Lower leg skin (tissue), 3 donors: ENCODE data around the gene SLC25A18.

Experiments
- POLR2A ChIP-seq, 2 donors: fragments of 450-650 bp; IDR thresholded peaks; one replicate each; pipeline ENCODE4 v1.6.1; 2016 to 2017; ENCODE audit warnings: antibody characterized with exemption in 2 of 2, mild to moderate bottlenecking in 1 of 2, moderate library complexity in 1 of 2
- TF ChIP-seq, protein P1 (sequence below), 3 donors: fragments of 450-650 bp; IDR thresholded peaks; one replicate each; pipeline ENCODE4 v1.5.1; 2016; ENCODE audit warnings: antibody characterized with exemption in 3 of 3, mild to moderate bottlenecking in 3 of 3, moderate library complexity in 2 of 3

GRCh38 chr22:17548756-17549035, 14.6 kb upstream of the SLC25A18 start:
- TF ChIP-seq, protein P1, sequence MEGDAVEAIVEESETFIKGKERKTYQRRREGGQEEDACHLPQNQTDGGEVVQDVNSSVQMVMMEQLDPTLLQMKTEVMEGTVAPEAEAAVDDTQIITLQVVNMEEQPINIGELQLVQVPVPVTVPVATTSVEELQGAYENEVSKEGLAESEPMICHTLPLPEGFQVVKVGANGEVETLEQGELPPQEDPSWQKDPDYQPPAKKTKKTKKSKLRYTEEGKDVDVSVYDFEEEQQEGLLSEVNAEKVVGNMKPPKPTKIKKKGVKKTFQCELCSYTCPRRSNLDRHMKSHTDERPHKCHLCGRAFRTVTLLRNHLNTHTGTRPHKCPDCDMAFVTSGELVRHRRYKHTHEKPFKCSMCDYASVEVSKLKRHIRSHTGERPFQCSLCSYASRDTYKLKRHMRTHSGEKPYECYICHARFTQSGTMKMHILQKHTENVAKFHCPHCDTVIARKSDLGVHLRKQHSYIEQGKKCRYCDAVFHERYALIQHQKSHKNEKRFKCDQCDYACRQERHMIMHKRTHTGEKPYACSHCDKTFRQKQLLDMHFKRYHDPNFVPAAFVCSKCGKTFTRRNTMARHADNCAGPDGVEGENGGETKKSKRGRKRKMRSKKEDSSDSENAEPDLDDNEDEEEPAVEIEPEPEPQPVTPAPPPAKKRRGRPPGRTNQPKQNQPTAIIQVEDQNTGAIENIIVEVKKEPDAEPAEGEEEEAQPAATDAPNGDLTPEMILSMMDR (IDR thresholded peaks at IDR 0.05) = no peak
- TF ChIP-seq POLR2A (IDR thresholded peaks at IDR 0.05) = no peak
